Smooth muscle cell of the brain vasculature (primary cell): ENCODE measurements around the gene DNAJC1.
"Not testable (repeated sequence)": the region's sequence is repeated elsewhere in the genome, so short reads cannot be mapped to it uniquely, and the experiment has no call there.

ENCODE experiments used
- DNase-seq: peaks from one replicate; pipeline ENCODE4 v3.0.0-alpha.2; 2012; ENCODE audit warnings: low read depth, low spot score

Gene DNAJC1, protein sequence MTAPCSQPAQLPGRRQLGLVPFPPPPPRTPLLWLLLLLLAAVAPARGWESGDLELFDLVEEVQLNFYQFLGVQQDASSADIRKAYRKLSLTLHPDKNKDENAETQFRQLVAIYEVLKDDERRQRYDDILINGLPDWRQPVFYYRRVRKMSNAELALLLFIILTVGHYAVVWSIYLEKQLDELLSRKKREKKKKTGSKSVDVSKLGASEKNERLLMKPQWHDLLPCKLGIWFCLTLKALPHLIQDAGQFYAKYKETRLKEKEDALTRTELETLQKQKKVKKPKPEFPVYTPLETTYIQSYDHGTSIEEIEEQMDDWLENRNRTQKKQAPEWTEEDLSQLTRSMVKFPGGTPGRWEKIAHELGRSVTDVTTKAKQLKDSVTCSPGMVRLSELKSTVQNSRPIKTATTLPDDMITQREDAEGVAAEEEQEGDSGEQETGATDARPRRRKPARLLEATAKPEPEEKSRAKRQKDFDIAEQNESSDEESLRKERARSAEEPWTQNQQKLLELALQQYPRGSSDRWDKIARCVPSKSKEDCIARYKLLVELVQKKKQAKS

GRCh38 chr10:22003177-22003963 is at the start of gene DNAJC1:
Gene DNAJC1, minus strand, starts transcription at chr10:22003730. Its CDS starts 296 bp downstream, at chr10:22003434.
- peak; percentile 81 for DNase-seq

- no peak for DNase-seq
Measured at GRCh38 chr10:22053048-22053447, 49.5 kb upstream of the DNAJC1 start.

- no peak for DNase-seq
Measured at GRCh38 chr10:22049635-22050034, 46.1 kb upstream of the DNAJC1 start.

- no peak for DNase-seq
Measured at GRCh38 chr10:22047812-22048211, 44.3 kb upstream of the DNAJC1 start.

DNA sequence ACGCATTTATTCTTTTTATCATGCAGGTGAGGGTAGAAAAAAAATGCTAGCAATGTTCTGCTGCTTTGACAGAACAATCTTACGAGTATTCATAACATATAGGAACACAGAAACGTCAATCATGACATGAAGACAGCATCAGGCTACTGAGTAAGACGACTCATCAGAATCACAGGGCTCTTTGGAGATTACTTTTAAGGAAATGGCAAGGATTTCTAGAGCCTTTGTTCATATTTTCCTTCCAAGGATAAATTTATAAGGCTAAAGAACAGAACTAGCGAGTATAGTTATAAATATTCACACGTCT is 39.8 kb upstream of the DNAJC1 start:
- no peak for DNase-seq

- DNase-seq = peak; percentile 13
Measured at GRCh38 chr10:22042557-22043326, 39.2 kb upstream of the DNAJC1 start.

GRCh38 chr10:22034333-22034732 is 30.8 kb upstream of the DNAJC1 start:
- DNase-seq = no peak

- not testable (repeated sequence) for DNase-seq
Measured at GRCh38 chr10:22032268-22032667, 28.7 kb upstream of the DNAJC1 start.

GRCh38 chr10:22030421-22030820 is 26.9 kb upstream of the DNAJC1 start:
- no peak for DNase-seq

- no peak for DNase-seq
Measured at GRCh38 chr10:22029445-22030236, 26.1 kb upstream of the DNAJC1 start.

DNA sequence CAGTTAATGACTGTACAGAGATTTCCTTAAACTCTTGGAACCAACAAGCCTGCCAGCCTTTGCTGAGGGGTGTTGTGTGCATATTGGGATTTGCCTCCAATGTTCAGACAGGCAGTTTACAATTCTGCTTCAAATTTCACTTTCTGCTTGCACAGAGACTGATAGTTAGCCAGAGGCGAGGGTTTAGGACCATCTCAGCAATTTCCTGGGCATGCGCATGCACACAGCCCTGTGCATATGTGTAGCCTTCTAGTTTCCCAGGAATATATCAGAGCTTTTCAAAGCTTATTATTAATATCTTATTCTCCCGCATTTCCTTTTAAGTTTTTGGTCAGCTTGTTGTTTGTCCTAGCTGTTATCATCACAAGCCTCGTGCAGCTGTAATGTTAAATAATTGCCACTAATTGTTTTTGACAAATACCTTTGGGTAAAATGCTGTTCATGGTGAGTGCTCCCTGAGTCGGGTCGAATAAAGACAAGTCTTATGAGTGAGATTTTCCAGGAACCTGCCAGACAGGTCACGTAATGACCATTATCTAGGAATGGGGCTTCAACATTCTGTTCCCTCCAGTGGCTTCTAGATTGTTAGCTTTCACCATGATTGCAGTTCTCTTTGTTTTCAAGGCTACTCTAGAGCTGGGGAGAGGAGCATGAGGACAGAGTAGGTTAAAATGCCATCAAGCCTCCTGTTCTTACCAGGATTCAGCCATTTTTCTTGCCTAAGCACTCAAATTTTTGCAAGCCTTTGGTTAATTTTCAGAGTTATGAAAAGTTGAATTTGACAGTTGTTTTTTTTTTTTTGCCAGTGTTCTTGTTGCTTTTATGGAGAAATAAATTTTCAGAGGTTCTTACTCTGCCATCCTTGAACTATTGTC is 24.1 kb upstream of the DNAJC1 start:
- no peak for DNase-seq

- no peak for DNase-seq
Measured at GRCh38 chr10:22026287-22026686, 22.8 kb upstream of the DNAJC1 start.

DNA sequence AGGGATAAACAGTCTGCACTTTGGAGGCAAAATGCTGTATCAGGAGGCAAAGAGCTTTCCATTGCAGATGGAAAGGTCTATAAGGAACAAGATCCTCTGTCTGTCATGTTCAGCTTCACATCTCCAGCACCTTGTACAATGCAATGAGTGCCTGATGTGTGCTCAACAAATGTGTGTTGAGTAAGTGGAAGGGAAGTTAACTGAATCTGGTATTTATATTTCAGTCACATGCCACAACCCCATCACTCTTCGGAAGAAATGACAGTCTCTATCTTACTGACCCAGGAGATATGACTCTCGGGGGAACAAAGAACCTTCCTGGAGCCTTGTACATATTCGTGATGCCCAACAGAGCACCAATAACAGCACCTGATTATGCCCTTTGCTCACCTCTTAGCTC is 20.0 kb upstream of the DNAJC1 start:
- DNase-seq = no peak

DNA sequence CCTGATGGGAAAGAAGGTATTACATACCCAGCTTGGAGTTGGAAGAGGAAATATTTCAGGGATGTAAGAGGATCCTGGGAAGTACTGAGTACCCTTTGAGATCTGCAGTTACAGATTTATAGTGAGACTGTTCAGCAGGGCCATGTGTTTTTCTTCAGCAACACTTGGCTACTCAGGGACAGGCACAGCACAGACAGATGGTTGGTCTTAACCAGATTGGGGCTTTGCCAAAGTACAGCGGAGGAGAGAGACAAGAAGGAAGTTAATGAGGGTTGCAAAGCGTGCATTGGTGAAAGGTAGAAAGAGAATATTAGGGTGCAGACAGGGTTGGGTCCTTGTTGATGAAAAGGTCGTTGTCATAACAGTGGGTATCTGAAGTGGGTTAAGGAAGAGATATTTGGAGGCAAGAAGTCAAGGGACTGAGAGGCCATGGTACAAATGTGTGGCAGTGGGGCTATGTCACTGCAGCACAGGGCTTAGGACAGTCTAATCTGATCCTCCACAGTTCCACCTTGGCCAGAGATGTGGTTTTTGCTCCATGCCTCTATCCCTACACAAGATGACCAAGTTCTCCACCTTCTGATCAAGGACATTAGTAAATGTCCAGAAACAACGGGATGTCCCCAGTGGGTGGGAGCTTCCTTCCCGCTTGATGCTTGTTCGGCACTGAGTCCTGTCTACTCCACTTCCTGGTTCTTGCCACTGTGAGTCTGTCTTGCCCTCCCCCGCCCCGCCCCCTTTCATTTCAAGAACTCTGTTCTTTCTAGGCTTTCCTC is 18.9 kb upstream of the DNAJC1 start:
- DNase-seq = no peak

GRCh38 chr10:22021144-22021543 is 17.6 kb upstream of the DNAJC1 start:
- DNase-seq = not testable (repeated sequence)

DNA sequence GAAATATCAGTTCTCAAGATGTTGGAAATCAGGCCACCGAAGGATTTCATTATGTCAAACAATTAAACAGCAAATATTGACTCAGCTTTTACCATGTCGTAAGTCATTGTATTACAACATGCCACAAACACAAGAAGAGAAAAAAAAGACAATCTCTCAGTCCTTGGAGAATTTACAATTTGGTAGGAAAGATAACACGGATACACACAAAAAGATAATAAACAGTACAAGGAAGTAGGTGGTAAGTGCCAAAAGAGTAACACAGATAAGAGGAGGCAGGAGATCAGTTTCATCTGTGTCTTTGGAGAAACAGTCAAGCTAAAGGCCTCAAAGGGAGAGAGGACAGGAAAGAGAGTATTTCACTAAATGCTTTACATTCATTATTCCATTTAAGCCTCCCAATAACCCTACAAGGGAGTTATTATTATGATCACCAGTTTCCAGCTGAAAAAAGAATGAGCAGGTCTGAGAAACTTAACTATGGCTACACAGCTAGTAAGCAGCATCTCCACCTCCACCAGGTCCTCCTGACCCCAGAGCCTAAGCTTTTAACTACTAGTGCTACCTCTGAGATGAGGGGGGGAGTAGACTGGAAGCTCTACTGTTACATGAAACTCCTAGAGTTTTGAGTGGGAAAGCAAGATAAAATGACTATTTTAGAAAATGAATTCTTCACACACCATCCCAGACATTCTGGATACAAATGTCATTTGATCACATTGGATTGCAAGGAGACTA is 13.9 kb upstream of the DNAJC1 start:
- DNase-seq = no peak

GRCh38 chr10:22016046-22016705 is 12.6 kb upstream of the DNAJC1 start:
- DNase-seq = no peak

DNA sequence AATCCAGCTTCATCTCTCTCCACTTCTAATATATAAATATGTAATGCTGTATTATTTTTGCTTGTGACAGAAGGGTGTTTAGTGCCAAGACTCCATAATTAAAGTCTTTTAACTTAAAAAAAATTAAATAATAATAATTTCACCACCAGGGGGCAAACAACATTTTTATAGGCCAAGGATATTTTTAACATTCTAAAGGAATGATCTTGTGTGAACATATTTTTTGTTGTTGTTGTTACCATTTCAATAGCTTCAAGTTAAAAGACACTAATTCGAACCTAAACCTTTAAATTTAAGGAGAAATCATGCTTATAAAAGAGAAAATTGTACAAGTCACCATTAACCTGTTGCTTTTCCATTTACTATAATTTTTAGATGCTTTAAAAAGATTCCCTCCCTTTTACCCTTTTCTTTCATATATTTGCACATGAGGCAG is 7.5 kb upstream of the DNAJC1 start:
- DNase-seq = no peak
